ENCODE data around the gene ZNF529. TPM values are rescaled to one million over a fixed set of nuclear protein-coding genes. Genes with fewer than 3 reads are reported as not detected.

Gene ZNF529
- total and polyA plus RNA-seq, 10 of the 15 experiments (the other 5 are each of a cell fraction or from before 2014, with no cell fraction given), result 1.8 to 12.5 (median 4.5) TPM

Other genes with a start within 250 kb of the ZNF529 start
Only the 7 nearest of the 8 such genes appear.
- 0.85 and 1.1 TPM in 2 replicates for gene ZFP14, start 194.1 kb downstream of the ZNF529 start, total RNA-seq (2014; rRNA removed)
- 1.3 and 1.5 TPM in 2 replicates for gene ZFP14, start 194.1 kb downstream of the ZNF529 start, total RNA-seq (2014; rRNA removed; fragmentation: Illumina TruSeq; extraction: Trizol)
- gene ZFP14, start 194.1 kb downstream of the ZNF529 start, total RNA-seq (2021), result 0.82 and 1.2 TPM in 2 replicates
- 2.6 and 4.0 TPM in 2 replicates for gene ZFP14, start 194.1 kb downstream of the ZNF529 start, polyA plus RNA-seq (2011; rRNA removed)
- gene ZFP14, start 194.1 kb downstream of the ZNF529 start, polyA plus RNA-seq (2014; fragmentation: Illumina TruSeq; extraction: Trizol), result 0.48 and 0.85 TPM in 2 replicates
- under 1 TPM; 0.66 to 0.91 TPM for gene ZFP14, start 194.1 kb downstream of the ZNF529 start, polyA plus RNA-seq (2014; fragmentation: Nextera tagmentation; extraction: Ambion mirVana)
- gene ZFP14, start 194.1 kb downstream of the ZNF529 start, polyA plus RNA-seq (2014; rRNA removed), result 0.39 and 0.61 TPM in 2 replicates
- under 1 TPM; 0.62 to 0.77 TPM for gene ZFP14, start 194.1 kb downstream of the ZNF529 start, polyA plus RNA-seq (2016; fragmentation: Nextera tagmentation; extraction: Ambion mirVana)
- gene ZFP82, start 154.6 kb downstream of the ZNF529 start, total RNA-seq (2014; rRNA removed), result 2.5 and 2.9 TPM in 2 replicates
- gene ZFP82, start 154.6 kb downstream of the ZNF529 start, total RNA-seq (2014; rRNA removed; fragmentation: Illumina TruSeq; extraction: Trizol), result 3.1 and 3.4 TPM in 2 replicates
- gene ZFP82, start 154.6 kb downstream of the ZNF529 start, total RNA-seq (2021), result 2.0 and 2.6 TPM in 2 replicates
- 5.4 and 9.1 TPM in 2 replicates for gene ZFP82, start 154.6 kb downstream of the ZNF529 start, polyA plus RNA-seq (2011; rRNA removed)
- gene ZFP82, start 154.6 kb downstream of the ZNF529 start, polyA plus RNA-seq (2014; fragmentation: Illumina TruSeq; extraction: Trizol), result 2.1 and 2.2 TPM in 2 replicates
- gene ZFP82, start 154.6 kb downstream of the ZNF529 start, polyA plus RNA-seq (2014; fragmentation: Nextera tagmentation; extraction: Ambion mirVana), result 1 to 10 TPM; 2.0 to 2.2 TPM
- 1.2 and 2.0 TPM in 2 replicates for gene ZFP82, start 154.6 kb downstream of the ZNF529 start, polyA plus RNA-seq (2014; rRNA removed)
- gene ZFP82, start 154.6 kb downstream of the ZNF529 start, polyA plus RNA-seq (2016; fragmentation: Nextera tagmentation; extraction: Ambion mirVana), result 1 to 10 TPM; 4.1 to 4.8 TPM
- 3.3 and 5.3 TPM in 2 replicates for gene ZNF566, start 83.7 kb downstream of the ZNF529 start, total RNA-seq (2014; rRNA removed)
- 4.7 and 5.2 TPM in 2 replicates for gene ZNF566, start 83.7 kb downstream of the ZNF529 start, total RNA-seq (2014; rRNA removed; fragmentation: Illumina TruSeq; extraction: Trizol)
- gene ZNF566, start 83.7 kb downstream of the ZNF529 start, total RNA-seq (2021), result 5.3 and 5.8 TPM in 2 replicates
- gene ZNF566, start 83.7 kb downstream of the ZNF529 start, polyA plus RNA-seq (2011; rRNA removed), result 4.2 and 7.3 TPM in 2 replicates
- 2.6 and 7.0 TPM in 2 replicates for gene ZNF566, start 83.7 kb downstream of the ZNF529 start, polyA plus RNA-seq (2014; fragmentation: Illumina TruSeq; extraction: Trizol)
- gene ZNF566, start 83.7 kb downstream of the ZNF529 start, polyA plus RNA-seq (2014; fragmentation: Nextera tagmentation; extraction: Ambion mirVana), result 1 to 10 TPM; 2.5 to 4.0 TPM
- gene ZNF566, start 83.7 kb downstream of the ZNF529 start, polyA plus RNA-seq (2014; rRNA removed), result 3.6 and 4.3 TPM in 2 replicates
- 1 to 10 TPM; 3.5 to 3.8 TPM for gene ZNF566, start 83.7 kb downstream of the ZNF529 start, polyA plus RNA-seq (2016; fragmentation: Nextera tagmentation; extraction: Ambion mirVana)
- gene ZNF260, start 45.0 kb downstream of the ZNF529 start, total RNA-seq (2014; rRNA removed), result 7.2 and 7.4 TPM in 2 replicates
- 9.7 and 9.9 TPM in 2 replicates for gene ZNF260, start 45.0 kb downstream of the ZNF529 start, total RNA-seq (2014; rRNA removed; fragmentation: Illumina TruSeq; extraction: Trizol)
- gene ZNF260, start 45.0 kb downstream of the ZNF529 start, total RNA-seq (2021), result 4.3 and 5.2 TPM in 2 replicates
- 9.5 and 18.7 TPM in 2 replicates for gene ZNF260, start 45.0 kb downstream of the ZNF529 start, polyA plus RNA-seq (2011; rRNA removed)
- gene ZNF260, start 45.0 kb downstream of the ZNF529 start, polyA plus RNA-seq (2014; fragmentation: Illumina TruSeq; extraction: Trizol), result 6.9 and 8.7 TPM in 2 replicates
- 1 to 10 TPM; 1.9 to 3.5 TPM for gene ZNF260, start 45.0 kb downstream of the ZNF529 start, polyA plus RNA-seq (2014; fragmentation: Nextera tagmentation; extraction: Ambion mirVana)
- gene ZNF260, start 45.0 kb downstream of the ZNF529 start, polyA plus RNA-seq (2014; rRNA removed), result 3.9 and 4.4 TPM in 2 replicates
- gene ZNF260, start 45.0 kb downstream of the ZNF529 start, polyA plus RNA-seq (2016; fragmentation: Nextera tagmentation; extraction: Ambion mirVana), result 1 to 10 TPM; 8.3 to 9.3 TPM
- gene ZNF382, start 32.0 kb upstream of the ZNF529 start, total RNA-seq (2014; rRNA removed), result 0.16 and 0.45 TPM in 2 replicates
- gene ZNF382, start 32.0 kb upstream of the ZNF529 start, total RNA-seq (2014; rRNA removed; fragmentation: Illumina TruSeq; extraction: Trizol), result 0.69 and 0.72 TPM in 2 replicates
- gene ZNF382, start 32.0 kb upstream of the ZNF529 start, total RNA-seq (2021), result 0.45 and 0.62 TPM in 2 replicates
- 0.60 and 0.86 TPM in 2 replicates for gene ZNF382, start 32.0 kb upstream of the ZNF529 start, polyA plus RNA-seq (2011; rRNA removed)
- 0.14 and 0.37 TPM in 2 replicates for gene ZNF382, start 32.0 kb upstream of the ZNF529 start, polyA plus RNA-seq (2014; fragmentation: Illumina TruSeq; extraction: Trizol)
- under 1 TPM; 0.02 to 0.61 TPM for gene ZNF382, start 32.0 kb upstream of the ZNF529 start, polyA plus RNA-seq (2014; fragmentation: Nextera tagmentation; extraction: Ambion mirVana)
- 0.13 and 0.24 TPM in 2 replicates for gene ZNF382, start 32.0 kb upstream of the ZNF529 start, polyA plus RNA-seq (2014; rRNA removed)
- gene ZNF382, start 32.0 kb upstream of the ZNF529 start, polyA plus RNA-seq (2016; fragmentation: Nextera tagmentation; extraction: Ambion mirVana), result under 1 TPM; 0.51 to 0.74 TPM
- gene ZNF461, start 93.5 kb upstream of the ZNF529 start, total RNA-seq (2014; rRNA removed), result 2.1 and 2.6 TPM in 2 replicates
- gene ZNF461, start 93.5 kb upstream of the ZNF529 start, total RNA-seq (2014; rRNA removed; fragmentation: Illumina TruSeq; extraction: Trizol), result 3.5 and 3.6 TPM in 2 replicates
- gene ZNF461, start 93.5 kb upstream of the ZNF529 start, total RNA-seq (2021), result 2.8 and 3.0 TPM in 2 replicates
- gene ZNF461, start 93.5 kb upstream of the ZNF529 start, polyA plus RNA-seq (2011; rRNA removed), result 4.5 and 5.1 TPM in 2 replicates
- 2.2 TPM in 2 replicates for gene ZNF461, start 93.5 kb upstream of the ZNF529 start, polyA plus RNA-seq (2014; fragmentation: Illumina TruSeq; extraction: Trizol)
- gene ZNF461, start 93.5 kb upstream of the ZNF529 start, polyA plus RNA-seq (2014; fragmentation: Nextera tagmentation; extraction: Ambion mirVana), result 1 to 10 TPM; 1.2 to 1.3 TPM
- 2.0 and 4.0 TPM in 2 replicates for gene ZNF461, start 93.5 kb upstream of the ZNF529 start, polyA plus RNA-seq (2014; rRNA removed)
- 1 to 10 TPM; 1.8 to 2.2 TPM for gene ZNF461, start 93.5 kb upstream of the ZNF529 start, polyA plus RNA-seq (2016; fragmentation: Nextera tagmentation; extraction: Ambion mirVana)
- gene ZNF567, start 114.3 kb upstream of the ZNF529 start, total RNA-seq (2014; rRNA removed), result 4.9 and 7.0 TPM in 2 replicates
- 10.4 and 12.2 TPM in 2 replicates for gene ZNF567, start 114.3 kb upstream of the ZNF529 start, total RNA-seq (2014; rRNA removed; fragmentation: Illumina TruSeq; extraction: Trizol)
- gene ZNF567, start 114.3 kb upstream of the ZNF529 start, total RNA-seq (2021), result 5.4 TPM in 2 replicates
- 11.9 and 18.1 TPM in 2 replicates for gene ZNF567, start 114.3 kb upstream of the ZNF529 start, polyA plus RNA-seq (2011; rRNA removed)
- gene ZNF567, start 114.3 kb upstream of the ZNF529 start, polyA plus RNA-seq (2014; fragmentation: Illumina TruSeq; extraction: Trizol), result 9.7 and 16.6 TPM in 2 replicates
- 10 to 100 TPM in 1 of 2 experiments, 1 to 10 TPM in 1; 8.8 to 11.5 TPM for gene ZNF567, start 114.3 kb upstream of the ZNF529 start, polyA plus RNA-seq (2014; fragmentation: Nextera tagmentation; extraction: Ambion mirVana)
- gene ZNF567, start 114.3 kb upstream of the ZNF529 start, polyA plus RNA-seq (2014; rRNA removed), result 5.3 and 6.2 TPM in 2 replicates
- 1 to 10 TPM; 8.5 to 8.6 TPM for gene ZNF567, start 114.3 kb upstream of the ZNF529 start, polyA plus RNA-seq (2016; fragmentation: Nextera tagmentation; extraction: Ambion mirVana)

Data from GM12878 (cell line).